Cerebellar nuclear complex (tissue), 1 donor: Measurements from ENCODE around the gene TNS3.

Experiments used
- DNase-seq, 2 experiments: peaks; one replicate each; lab custom pipeline; 2025; lab: John Stamatoyannopoulos, UW

The TNS3 gene

GRCh38 chr7:47226696-47227095, 355.2 kb downstream of the TNS3 start:
- no peak for DNase-seq

GRCh38 chr7:47225387-47226131, 356.4 kb downstream of the TNS3 start:
- no peak for DNase-seq
